K562 (cell line): ENCODE results near the gene POU3F3. TPM values are rescaled to one million over a fixed set of nuclear protein-coding genes. Genes with fewer than 3 reads are reported as not detected.

Experiments
- ATAC-seq: fragments of 200-7000 bp; cut with Tn5 transposase; 3 replicates; pipeline ENCODE4 v1.9.1; 2020; ENCODE audit warnings: moderate library complexity
- BruUV-seq: library from RNA; stranded (reverse); fragments of 400-500 nt; replicated peaks from 2 replicates; lab custom pipeline; 2021; lab: Mats Ljungman, UMichigan
- CTCF ChIA-PET: fragments of 300-600 bp; formaldehyde crosslinking; extraction: SDS; loops from one replicate; lab custom pipeline; 2021; ENCODE audit warnings: low intra/inter-chr PET ratio; lab: Yijun Ruan, JAX
- POLR2A ChIA-PET: fragments of 300-600, 350-650 bp; sonication (Branson Sonifier 250); formaldehyde crosslinking; extraction: SDS; loops from one replicate; lab custom pipeline; 2021; ENCODE audit warnings: antibody characterized with exemption, inconsistent platforms; lab: Yijun Ruan, JAX
- DNase-seq, 4 experiments: peaks; one replicate each; pipeline versions ENCODE4 v3.0.0 to v3.0.0-alpha.2; 2011 to 2018; ENCODE audit warnings: low spot score in 3 of 4, mixed read lengths in 3 of 4; ENCODE audit errors: extremely low read depth in 1 of 4
- FAIRE-seq: peaks from 2 replicates; lab custom pipeline; 2011; peaks lifted over from hg19 to GRCh38; lab: Jason Lieb, UNC
- H2AFZ ChIP-seq: 2 replicates; pipeline ENCODE4 v1.6.0; 2011; ENCODE audit warnings: low read depth, low read length, control low read depth, inconsistent platforms
- H3K27ac ChIP-seq: fragments of 200-600 bp; 3 replicates; pipeline ENCODE4 v1.8.0; 2011; ENCODE audit warnings: low read depth, mild to moderate bottlenecking, control low read depth, inconsistent platforms, low read length, moderate library complexity, mixed read lengths; ENCODE audit errors: extremely low read depth
- H3K27me3 ChIP-seq, 2 experiments: fragments of 300-600 bp in 1 of 2; 2 replicates in 1 of 2; 3 replicates in 1 of 2; pipeline versions ENCODE4 v1.6.0 to v1.8.0; 2011; ENCODE audit warnings: inconsistent platforms in 2 of 2, low read length in 2 of 2, mild to moderate bottlenecking in 1 of 2, mixed read lengths in 1 of 2, moderate library complexity in 1 of 2; ENCODE audit not compliant: control insufficient read depth in 2 of 2, insufficient read depth in 2 of 2
- H3K36me3 ChIP-seq: fragments of 300-600 bp; 3 replicates; pipeline ENCODE4 v1.8.0; 2011; ENCODE audit warnings: mild to moderate bottlenecking, low read length, inconsistent platforms; ENCODE audit not compliant: control insufficient read depth, insufficient read depth
- H3K4me1 ChIP-seq, 2 experiments: fragments of 200-600 bp in 1 of 2; replicated peaks in 1 of 2; 2 replicates in 1 of 2; 3 replicates in 1 of 2; pipeline versions ENCODE4 v1.5.1 to v1.8.0; 2011; ENCODE audit warnings: inconsistent platforms in 2 of 2, low read length in 2 of 2, mild to moderate bottlenecking in 1 of 2, mixed read lengths in 1 of 2, moderate library complexity in 1 of 2; ENCODE audit not compliant: control insufficient read depth in 2 of 2, insufficient read depth in 2 of 2
- H3K4me2 ChIP-seq: 2 replicates; pipeline ENCODE4 v1.6.1; 2011; ENCODE audit warnings: low read length, control low read depth, inconsistent platforms, mixed read lengths; ENCODE audit not compliant: insufficient read depth
- H3K4me3 ChIP-seq: fragments of 200-600 bp; sonication (generic), shearing (Covaris generic); 2 replicates; pipeline ENCODE4 v1.5.1; 2016; ENCODE audit warnings: control low read depth, inconsistent platforms
- H3K79me2 ChIP-seq: fragments of 200-600 bp; 3 replicates; pipeline ENCODE4 v1.8.0; 2011; ENCODE audit warnings: low read length, inconsistent platforms; ENCODE audit not compliant: control insufficient read depth, insufficient read depth
- H3K9ac ChIP-seq, 2 experiments: 2 replicates each; pipeline versions ENCODE4 v1.6.0 to v1.6.1; 2011; ENCODE audit warnings: low read depth in 2 of 2, low read length in 2 of 2, control low read depth in 1 of 2, inconsistent platforms in 1 of 2, mild to moderate bottlenecking in 1 of 2, mixed read lengths in 1 of 2; ENCODE audit not compliant: insufficient read depth in 1 of 2
- H3K9me1 ChIP-seq: one replicate; pipeline ENCODE4 v1.6.0; 2011; ENCODE audit warnings: inconsistent platforms, mild to moderate bottlenecking, low read length, moderate library complexity; ENCODE audit not compliant: control insufficient read depth, insufficient read depth
- H3K9me3 ChIP-seq: replicated peaks from 2 replicates; pipeline ENCODE4 v1.5.1; 2011; ENCODE audit warnings: low read depth, low read length, inconsistent platforms; ENCODE audit not compliant: control insufficient read depth, insufficient read depth
- H4K20me1 ChIP-seq: replicated peaks from 2 replicates; pipeline ENCODE4 v1.6.1; 2011; ENCODE audit warnings: low read length, inconsistent platforms, mixed read lengths; ENCODE audit not compliant: control insufficient read depth, insufficient read depth
- CBX1 ChIP-seq: sonication (generic); IDR thresholded peaks from 2 replicates; pipeline ENCODE4 v1.6.1; 2016; ENCODE audit warnings: antibody characterized with exemption, low read depth, mild to moderate bottlenecking
- PHF21A ChIP-seq: fragments of 450-650 bp; IDR thresholded peaks from 2 replicates; pipeline ENCODE4 v1.6.1; 2017; ENCODE audit warnings: low read depth, borderline replicate concordance
- POU5F1 ChIP-seq: fragments of 150-350 bp; IDR thresholded peaks from 2 replicates; pipeline ENCODE4 v1.6.1; 2014; ENCODE audit warnings: borderline replicate concordance, low read length, low read depth, mild to moderate bottlenecking; ENCODE audit not compliant: partially characterized antibody
- RFX1 ChIP-seq: fragments of 450-650 bp; IDR thresholded peaks from 2 replicates; pipeline ENCODE4 v1.6.1; 2016; ENCODE audit warnings: mild to moderate bottlenecking, moderate library complexity
- SIN3A ChIP-seq, 2 experiments: fragments of 150-350 bp in 1 of 2; IDR thresholded peaks; 2 replicates each; pipeline ENCODE4 v1.6.1; 2011 to 2016; ENCODE audit warnings: borderline replicate concordance in 2 of 2, low read depth in 2 of 2, low read length in 2 of 2, mild to moderate bottlenecking in 2 of 2, moderate library complexity in 2 of 2; ENCODE audit not compliant: control insufficient read depth in 1 of 2
- TRIM24 ChIP-seq, 2 experiments: fragments of 450-650 bp; IDR thresholded peaks; 2 replicates each; pipeline ENCODE4 v1.6.1; 2016
- U2AF2 ChIP-seq: fragments of 200-400 bp; formaldehyde crosslinking; optimal IDR thresholded peaks from 2 replicates; pipeline ENCODE3; 2017; ENCODE audit warnings: low read depth, mild to moderate bottlenecking, low read length
- XRCC3 ChIP-seq: fragments of 450-650 bp; IDR thresholded peaks from 2 replicates; pipeline ENCODE4 v1.6.1; 2017; ENCODE audit warnings: mild to moderate bottlenecking, moderate library complexity
- ZHX1 ChIP-seq: fragments of 150-350 bp; conservative IDR thresholded peaks from 2 replicates; pipeline ENCODE4 v1.6.1; 2014; ENCODE audit warnings: low read length
- ZNF280A ChIP-seq: fragments of 450-650 bp; IDR thresholded peaks from 2 replicates; pipeline ENCODE4 v1.6.1; 2018; ENCODE audit warnings: mild to moderate bottlenecking, low read depth; ENCODE audit not compliant: partially characterized antibody
- WGBS: fragments of 100-300 bp; shearing (Covaris generic); methylation state at CpG from one replicate; pipeline ENCODE4 v1.1.6; 2016; ENCODE audit warnings: low coverage, mixed read lengths; ENCODE audit not compliant: insufficient coverage; ENCODE audit errors: missing lambda C conversion rate; 5-methylcytosine and 5-hydroxymethylcytosine counted together
- in situ Hi-C: fragments of 300-500 bp; cut with MboI; formaldehyde crosslinking; loops from 4 replicates; pipeline ENCODE4 v1.15.0; 2018; ENCODE audit warnings: inconsistent platforms, mixed read lengths
- intact Hi-C: fragments of 100-400 bp; cut with micrococcal nuclease; formaldehyde crosslinking; loops from 2 replicates; pipeline ENCODE4 v1.14.2; 2022
- polyA plus RNA-seq, 8 experiments: library from polyadenylated mRNA; depleted of rRNA in 4 of 8; stranded (reverse) in 5 of 8; unstranded in 3 of 8; fragments of >200 nt; fragmentation: Nextera tagmentation in 2 of 8; fragmentation: Illumina TruSeq in 1 of 8; extraction: Ambion mirVana in 2 of 8; extraction: Trizol in 1 of 8; gene quantifications; 2 replicates each; pipeline versions ENCODE4 v1.2.1 to v1.2.3, GENCODE V29; 2011 to 2014; ENCODE audit warnings: inconsistent platforms in 1 of 8, missing spikeins in 1 of 8
- total RNA-seq, 7 experiments: library from RNA; depleted of rRNA in 6 of 7; stranded (reverse); fragments of >200 nt in 6 of 7; fragmentation: Illumina TruSeq in 2 of 7; extraction: Trizol in 2 of 7; gene quantifications; 2 replicates each; pipeline versions ENCODE4 v1.2.1 to v1.2.3, GENCODE V29; 2011 to 2021; ENCODE audit warnings: low replicate concordance in 1 of 7

The POU3F3 gene
- total and polyA plus RNA-seq, 9 of the 15 experiments (the other 6 are each of a cell fraction or from before 2014, with no cell fraction given), result not detected

- Histone ChIP-seq H3K9ac (no peak overlapping the region), H4K20me1 (no peaks in the 10 kb centered on the region), H2AFZ (no peak overlapping the region), H3K4me2 (no peak overlapping the region), H3K9me1 (no peaks in the 10 kb centered on the region), H3K27me3 (peaks cover 8 to 39% of the 10 kb centered on the region in 2 experiments; a peak in 4 of 5 replicates), H3K36me3 (no peaks in the 10 kb centered on the region), H3K27ac (no peak overlapping the region), H3K9me3 (no peaks in the 10 kb centered on the region), H3K4me3 (no peak overlapping the region), H3K4me1 (peaks cover 0 to 17% of the 10 kb centered on the region in 2 experiments; a peak in 2 of 5 replicates), H3K79me2 (no peaks in the 10 kb centered on the region)
- ChIA-PET CTCF (interaction anchor here (0.5 kb wide), 1 partner anchor 346 kb away, joined by 4 read pairs; no protein-coding TSS in a partner anchor), POLR2A (no interaction called here)
- 16% methylated on average over 42 of the region's 60 CpGs for WGBS
- FAIRE-seq (no peak), ATAC-seq (no peak), DNase-seq (no peak)
- TF ChIP-seq U2AF2, result no peak
- no peak for TF ChIP-seq PHF21A
- no peak for TF ChIP-seq CBX1
- TF ChIP-seq RFX1, result peak; percentile 63
- in situ Hi-C loops, result no loop called here
- BruUV-seq, result no TSS peak
- intact Hi-C loops, result no loop called here
These were observed 8.4 kb downstream of the POU3F3 start for GRCh38 chr2:104862058-104862941.

- no peak for ATAC-seq
- no peak overlapping the region for H3K9ac ChIP-seq
- no peaks in the 10 kb centered on the region for H3K36me3 ChIP-seq
- no peak for FAIRE-seq
- no peaks in the 10 kb centered on the region for H3K79me2 ChIP-seq
- no TSS peak for BruUV-seq
- no peaks in the 10 kb centered on the region for H3K9me3 ChIP-seq
- in situ Hi-C loops, result no loop called here
- no peak overlapping the region for H3K4me3 ChIP-seq
- no peak overlapping the region for H2AFZ ChIP-seq
- H3K4me2 ChIP-seq, result no peak overlapping the region
- intact Hi-C loops, result no loop called here
- WGBS, result 2% methylated on average over 7 of the region's 8 CpGs
- no peaks in the 10 kb centered on the region for H4K20me1 ChIP-seq
- H3K27me3 ChIP-seq, result peaks cover 8 to 47% of the 10 kb centered on the region in 2 experiments; a peak in 4 of 5 replicates
- ChIA-PET POLR2A (no interaction called here), CTCF (no interaction called here)
- no peak overlapping the region for H3K27ac ChIP-seq
- peaks cover 0 to 19% of the 10 kb centered on the region in 2 experiments; a peak in 2 of 5 replicates for H3K4me1 ChIP-seq
- H3K9me1 ChIP-seq, result no peaks in the 10 kb centered on the region
- DNase-seq, result no peak
- TF ChIP-seq ZHX1, result no peak
- no peak for TF ChIP-seq SIN3A (IDR thresholded peaks at IDR 0.05; ENCODE audit: borderline replicate concordance in 2 of 2, control insufficient read depth in 1 of 2, low read depth in 2 of 2, low read length in 2 of 2)
- no peak for TF ChIP-seq ZNF280A
- TF ChIP-seq XRCC3, result no peak
- TF ChIP-seq POU5F1, result no peak
- TF ChIP-seq TRIM24 (IDR thresholded peaks at IDR 0.05), result no peak
These were observed 9.2 kb downstream of the POU3F3 start for GRCh38 chr2:104863146-104863467.
